ENCODE data around the gene CCT6A. TPM values are rescaled to one million over a fixed set of nuclear protein-coding genes. Genes with fewer than 3 reads are reported as not detected.
"Not testable (repeated sequence)": the region's sequence is repeated elsewhere in the genome, so short reads cannot be mapped to it uniquely, and the experiment has no call there.

Gene CCT6A
- total RNA-seq, 1 donor from 2014 or later, result 150 TPM

GRCh38 chr7:56083150-56083785 is 31.7 kb downstream of the CCT6A start:
- DNase-seq (ENCODE audit: low spot score, unreplicated experiment), result no peak
- peak overlapping the region; percentile 68 for H3K27ac Mint-ChIP-seq
- no peaks in the 10 kb centered on the region for H3K9me3 Mint-ChIP-seq (ENCODE audit: low read depth)
- no peak overlapping the region for H3K4me3 Mint-ChIP-seq (ENCODE audit: low read depth)
- H3K4me1 Mint-ChIP-seq (ENCODE audit: low read depth), result no peaks in the 10 kb centered on the region
- no peaks in the 10 kb centered on the region for H3K27me3 Mint-ChIP-seq
- H3K36me3 Mint-ChIP-seq (ENCODE audit: insufficient read depth), result peaks cover 6% of the 10 kb centered on the region
- TF ChIP-seq CTCF (IDR thresholded peaks at IDR 0.05; ENCODE audit: unreplicated experiment), result no peak

GRCh38 chr7:56086761-56087160 is 35.2 kb downstream of the CCT6A start:
- no peak overlapping the region for H3K27ac Mint-ChIP-seq
- no peaks in the 10 kb centered on the region for H3K4me1 Mint-ChIP-seq (ENCODE audit: low read depth)
- H3K27me3 Mint-ChIP-seq, result no peaks in the 10 kb centered on the region
- no peak overlapping the region for H3K4me3 Mint-ChIP-seq (ENCODE audit: low read depth)
- DNase-seq (ENCODE audit: low spot score, unreplicated experiment), result no peak
- peaks cover 3% of the 10 kb centered on the region for H3K36me3 Mint-ChIP-seq (ENCODE audit: insufficient read depth)
- TF ChIP-seq CTCF (IDR thresholded peaks at IDR 0.05; ENCODE audit: unreplicated experiment), result no peak
- no peaks in the 10 kb centered on the region for H3K9me3 Mint-ChIP-seq (ENCODE audit: low read depth)

- TF ChIP-seq CTCF (IDR thresholded peaks at IDR 0.05; ENCODE audit: unreplicated experiment), result no peak
- Mint-ChIP-seq H3K4me3 (ENCODE audit: low read depth) (no peak overlapping the region), H3K27me3 (no peaks in the 10 kb centered on the region), H3K36me3 (ENCODE audit: insufficient read depth) (peaks cover 3% of the 10 kb centered on the region), H3K9me3 (ENCODE audit: low read depth) (no peaks in the 10 kb centered on the region), H3K4me1 (ENCODE audit: low read depth) (no peaks in the 10 kb centered on the region), H3K27ac (no peak overlapping the region)
- DNase-seq (ENCODE audit: low spot score, unreplicated experiment), result no peak
Observed at GRCh38 chr7:56087445-56087844, 35.9 kb downstream of the CCT6A start.

GRCh38 chr7:56091591-56091990 is 40.0 kb downstream of the CCT6A start:
- Mint-ChIP-seq H3K36me3 (ENCODE audit: insufficient read depth) (peaks cover 3% of the 10 kb centered on the region), H3K27me3 (no peaks in the 10 kb centered on the region), H3K27ac (no peak overlapping the region), H3K4me3 (ENCODE audit: low read depth) (no peak overlapping the region), H3K9me3 (ENCODE audit: low read depth) (no peaks in the 10 kb centered on the region), H3K4me1 (ENCODE audit: low read depth) (no peaks in the 10 kb centered on the region)
- no peak for TF ChIP-seq CTCF (IDR thresholded peaks at IDR 0.05; ENCODE audit: unreplicated experiment)
- no peak for DNase-seq (ENCODE audit: low spot score, unreplicated experiment)

GRCh38 chr7:56092388-56092787 is 40.8 kb downstream of the CCT6A start:
- H3K36me3 Mint-ChIP-seq (ENCODE audit: insufficient read depth); H3K27ac Mint-ChIP-seq: not testable (repeated sequence)

GRCh38 chr7:56092789-56093531 is 41.4 kb downstream of the CCT6A start, which contains the start of gene PHKG1:
Gene PHKG1, minus strand, starts transcription at chr7:56092952. Its CDS starts 4,011 bp downstream, at chr7:56088941.
- no peak within 1 kb of the TSS for H3K27ac Mint-ChIP-seq
- H3K27me3 Mint-ChIP-seq, result no peaks in the 10 kb centered on the region
- no peaks in the 10 kb centered on the region for H3K9me3 Mint-ChIP-seq (ENCODE audit: low read depth)
- H3K36me3 Mint-ChIP-seq (ENCODE audit: insufficient read depth), result peaks cover 3% of the 10 kb centered on the region
- H3K4me1 Mint-ChIP-seq (ENCODE audit: low read depth), result no peaks in the 10 kb centered on the region
- DNase-seq (ENCODE audit: low spot score, unreplicated experiment), result no peak
- H3K4me3 Mint-ChIP-seq (ENCODE audit: low read depth), result no peak within 1 kb of the TSS
- peak; percentile 20 for TF ChIP-seq CTCF (IDR thresholded peaks at IDR 0.05; ENCODE audit: unreplicated experiment)

More at GRCh38 chr7:56092388-56092787, 40.8 kb downstream of the CCT6A start:
- H3K4me1 Mint-ChIP-seq (ENCODE audit: low read depth); H3K27me3 Mint-ChIP-seq; DNase-seq (ENCODE audit: low spot score, unreplicated experiment); H3K4me3 Mint-ChIP-seq (ENCODE audit: low read depth); H3K9me3 Mint-ChIP-seq (ENCODE audit: low read depth): not testable (repeated sequence)
